22Rv1 (cell line): ENCODE measurements around the gene ARID3A.
"Not testable (repeated sequence)": the region's sequence is repeated elsewhere in the genome, so short reads cannot be mapped to it uniquely, and the experiment has no call there.

Experiments used
- H3K27ac ChIP-seq: fragments of 450-650 bp; 2 replicates; pipeline ENCODE4 v1.5.1; 2017
- CTCF ChIP-seq: fragments of 450-650 bp; IDR thresholded peaks from 2 replicates; pipeline ENCODE4 v1.5.1; 2017; ENCODE audit warnings: mild to moderate bottlenecking
- ZFX ChIP-seq: fragments of 450-650 bp; IDR thresholded peaks from 2 replicates; pipeline ENCODE4 v1.6.1; 2017; ENCODE audit warnings: antibody characterized with exemption, borderline replicate concordance

ARID3A gene

GRCh38 chr19:925526-926322 lies at the start of gene ARID3A:
TSS of gene ARID3A (plus strand) at chr19:926035. CDS start at chr19:929529, 3,494 bp downstream.
- H3K27ac ChIP-seq: peak within 1 kb of the TSS; percentile 80
- TF ChIP-seq CTCF (no peak), ZFX (no peak)

DNA sequence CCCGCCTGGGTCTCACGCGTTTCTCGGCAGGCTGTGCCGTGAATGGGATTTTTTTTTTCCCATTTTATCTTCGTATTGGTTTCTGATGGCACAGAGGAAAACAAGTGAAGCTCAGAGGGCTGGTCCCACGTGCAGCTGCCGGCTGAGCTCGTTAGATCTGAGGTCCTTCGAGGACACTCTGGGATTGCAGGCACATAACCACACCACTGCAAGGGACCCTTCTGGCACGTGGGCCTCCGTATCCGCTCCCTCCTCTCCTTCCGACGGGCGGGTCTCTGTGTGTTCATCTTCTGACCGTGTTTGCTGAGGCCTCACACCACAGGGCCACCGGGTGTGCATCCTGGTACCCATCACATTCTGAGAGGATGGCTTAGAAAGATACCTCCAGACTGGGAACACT lies 49.7 kb upstream of the ARID3A start:
- peak overlapping the region; percentile 15; the same call in 1 of the 2 replicates for H3K27ac ChIP-seq
- TF ChIP-seq CTCF (no peak), ZFX (no peak)

DNA sequence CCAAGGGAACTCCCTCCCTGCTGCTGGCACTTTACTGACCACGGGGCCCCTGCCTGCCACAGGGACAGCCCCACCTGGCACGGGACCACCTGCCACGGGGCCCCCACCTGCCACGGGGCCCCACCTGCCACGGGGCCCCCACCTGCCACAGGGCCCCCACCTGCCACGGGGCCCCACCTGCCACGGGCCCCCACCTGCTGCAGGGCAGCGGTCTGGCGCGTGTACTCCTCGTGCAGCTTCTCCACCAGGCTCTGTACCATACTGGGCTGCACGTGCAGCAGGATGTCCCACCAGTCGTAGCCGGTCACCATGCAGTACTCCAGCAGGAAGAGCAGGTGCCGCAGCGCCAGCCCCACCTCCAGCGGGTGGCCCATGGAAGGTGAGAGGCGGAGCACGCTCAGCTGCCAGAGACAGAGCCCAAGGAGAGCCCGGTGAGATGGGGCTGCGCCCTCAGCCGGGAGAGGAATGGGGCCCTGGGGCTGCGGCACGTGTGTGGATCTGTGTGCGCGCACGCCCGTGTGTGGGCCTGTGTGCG lies 49.0 kb upstream of the ARID3A start:
- TF ChIP-seq CTCF: no peak
- TF ChIP-seq ZFX: no peak
- peak overlapping the region; percentile 15; the same call in 1 of the 2 replicates for H3K27ac ChIP-seq

GRCh38 chr19:877992-878660 lies 47.7 kb upstream of the ARID3A start:
- not testable (repeated sequence) for H3K27ac ChIP-seq

DNA sequence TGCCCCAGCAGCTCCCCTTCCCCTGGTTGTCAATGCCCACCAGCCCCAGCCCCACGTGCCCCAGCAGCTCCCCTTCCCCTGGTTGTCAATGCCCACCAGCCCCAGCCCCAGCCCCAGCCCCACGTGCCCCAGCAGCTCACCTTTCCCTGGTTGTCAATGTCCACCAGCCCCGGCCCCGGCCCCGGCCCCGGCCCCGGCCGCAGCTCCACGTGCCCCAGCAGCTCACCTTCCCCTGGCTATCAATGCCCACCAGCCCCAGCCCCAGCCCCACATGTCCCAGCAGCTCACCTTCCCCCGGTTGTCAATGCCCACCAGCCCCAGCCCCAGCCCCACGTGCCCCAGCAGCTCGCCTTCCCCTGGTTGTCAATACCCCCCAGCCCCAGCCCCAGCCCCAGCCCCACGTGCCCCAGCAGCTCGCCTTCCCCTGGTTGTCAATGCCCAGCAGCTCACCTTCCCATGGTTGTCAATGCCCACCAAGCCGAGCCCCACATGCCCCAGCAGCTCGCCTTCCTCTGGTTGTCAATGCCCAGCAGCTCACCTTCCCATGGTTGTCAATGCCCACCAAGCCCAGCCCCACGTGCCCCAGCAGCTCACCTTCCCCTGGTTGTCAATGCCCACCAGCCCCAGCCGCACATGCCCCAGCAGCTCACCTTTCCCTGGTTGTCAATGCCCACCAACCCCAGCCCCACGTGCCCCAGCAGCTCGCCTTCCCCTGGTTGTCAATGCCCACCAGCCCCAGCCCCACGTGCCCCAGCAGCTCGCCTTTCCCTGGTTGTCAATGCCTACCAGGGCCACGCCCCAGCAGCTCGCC lies 46.9 kb upstream of the ARID3A start:
- H3K27ac ChIP-seq: not testable (repeated sequence)

GRCh38 chr19:879711-880438 lies 46.0 kb upstream of the ARID3A start:
- TF ChIP-seq CTCF (no peak), ZFX (no peak)
- H3K27ac ChIP-seq: no peak overlapping the region

GRCh38 chr19:881385-882071 lies 44.3 kb upstream of the ARID3A start:
- TF ChIP-seq CTCF: no peak
- TF ChIP-seq ZFX: no peak
- H3K27ac ChIP-seq: no peak overlapping the region
